NOMO-1 treated with dmso at 0.1 percent for 144 hours (cell line): ENCODE results near the gene SLC4A8.
"Not testable (repeated sequence)": the region's sequence is repeated elsewhere in the genome, so short reads cannot be mapped to it uniquely, and the experiment has no call there.

Source experiments
- DNase-seq: peaks from one replicate; lab custom pipeline; 2025; ENCODE audit not compliant: unreplicated experiment; lab: John Stamatoyannopoulos, UW

The SLC4A8 gene

GRCh38 chr12:51428256-51428655, 3.6 kb downstream of the SLC4A8 start:
- DNase-seq: no peak

DNA sequence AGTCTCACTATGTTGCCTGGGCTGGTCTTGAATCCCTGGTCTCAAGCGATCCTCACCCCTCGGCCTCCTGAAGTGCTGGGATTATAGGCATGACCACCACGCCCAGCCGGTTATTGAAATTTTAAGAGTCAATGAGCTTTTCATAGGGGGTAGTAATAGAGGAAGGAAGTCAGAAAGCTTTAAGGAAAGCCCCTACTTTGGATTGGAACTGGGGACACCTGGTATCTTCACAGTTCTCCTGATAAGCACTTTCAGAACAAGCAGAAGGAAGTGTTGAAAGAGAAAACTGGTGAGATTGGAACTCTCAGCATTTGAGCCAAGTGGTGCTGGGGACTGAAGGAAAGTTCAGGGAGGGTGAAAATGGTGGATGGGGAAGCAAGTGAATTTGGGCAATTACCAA, 5.1 kb downstream of the SLC4A8 start:
- no peak for DNase-seq

- no peak for DNase-seq
Observed at GRCh38 chr12:51430196-51430895, 5.7 kb downstream of the SLC4A8 start.

GRCh38 chr12:51432921-51433320, 8.3 kb downstream of the SLC4A8 start:
- DNase-seq: no peak

GRCh38 chr12:51434305-51434704, 9.7 kb downstream of the SLC4A8 start:
- no peak for DNase-seq

DNA sequence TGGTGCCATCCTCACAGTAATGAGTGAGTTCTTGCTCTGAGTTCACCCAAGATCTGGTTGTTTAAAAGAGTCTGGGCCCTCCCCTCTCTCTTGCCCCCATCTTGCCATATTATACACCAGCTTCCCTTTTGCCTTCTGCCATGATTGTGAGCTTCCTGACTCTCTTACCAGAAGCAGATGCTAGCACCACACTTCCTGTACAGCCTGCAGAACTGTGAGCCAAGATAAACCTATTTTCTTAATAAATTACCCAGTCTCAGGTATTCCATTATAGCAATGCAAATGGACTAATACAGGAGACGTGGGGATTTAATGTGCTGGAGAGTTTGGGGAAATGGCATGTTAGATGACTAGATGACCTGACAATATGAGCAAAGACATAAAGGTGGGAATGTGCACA, 12.8 kb downstream of the SLC4A8 start:
- DNase-seq: no peak

- no peak for DNase-seq
Observed at GRCh38 chr12:51439330-51439729, 14.7 kb downstream of the SLC4A8 start.

DNA sequence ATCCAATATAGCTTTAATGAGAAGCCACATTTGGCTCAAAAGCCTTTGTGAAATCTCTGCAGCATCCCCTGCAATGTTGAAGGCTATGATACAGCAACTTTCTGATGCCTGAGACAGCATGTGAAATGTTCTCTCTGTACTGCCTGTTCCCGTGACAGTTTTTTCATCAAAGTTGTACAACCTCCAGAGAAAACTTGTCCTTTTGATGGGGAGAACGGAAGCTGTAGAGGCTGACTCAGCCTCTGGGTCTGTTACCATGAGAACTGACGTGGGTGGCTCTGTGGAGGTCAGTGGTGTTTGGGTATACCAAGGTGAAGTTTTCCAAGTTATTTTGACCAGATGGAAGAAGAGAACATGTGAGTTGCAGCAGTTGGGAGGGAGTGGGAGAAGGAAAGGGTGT, 17.0 kb downstream of the SLC4A8 start:
- no peak for DNase-seq

GRCh38 chr12:51442324-51442723, 17.7 kb downstream of the SLC4A8 start:
- no peak for DNase-seq

- no peak for DNase-seq
Observed at GRCh38 chr12:51443573-51443972, 18.9 kb downstream of the SLC4A8 start.

- no peak for DNase-seq
Observed at GRCh38 chr12:51448618-51449256, 24.1 kb downstream of the SLC4A8 start.

- DNase-seq: no peak
Observed at GRCh38 chr12:51449580-51450246, 25.1 kb downstream of the SLC4A8 start.

GRCh38 chr12:51450333-51450732, 25.7 kb downstream of the SLC4A8 start:
- DNase-seq: no peak

DNA sequence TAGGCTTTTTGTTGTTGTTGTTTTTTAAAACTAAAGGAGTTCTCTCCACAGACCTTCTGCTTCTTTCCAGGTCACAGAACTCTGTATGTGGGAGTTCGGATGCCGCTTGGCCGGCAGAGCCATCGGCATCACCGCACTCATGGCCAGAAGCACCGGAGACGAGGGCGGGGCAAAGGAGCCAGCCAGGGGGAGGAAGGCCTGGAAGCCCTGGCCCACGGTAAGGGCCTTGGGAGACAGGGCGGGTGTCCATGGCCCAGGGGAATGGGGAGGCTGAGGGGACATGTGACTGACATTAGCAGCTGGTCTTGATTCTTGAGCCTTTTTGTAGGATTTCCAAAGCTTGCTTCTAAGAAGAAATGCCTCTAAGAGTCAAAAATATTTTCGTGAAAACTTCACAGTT, 26.2 kb downstream of the SLC4A8 start:
- no peak for DNase-seq

GRCh38 chr12:51454016-51454415, 29.4 kb downstream of the SLC4A8 start:
- not testable (repeated sequence) for DNase-seq

DNA sequence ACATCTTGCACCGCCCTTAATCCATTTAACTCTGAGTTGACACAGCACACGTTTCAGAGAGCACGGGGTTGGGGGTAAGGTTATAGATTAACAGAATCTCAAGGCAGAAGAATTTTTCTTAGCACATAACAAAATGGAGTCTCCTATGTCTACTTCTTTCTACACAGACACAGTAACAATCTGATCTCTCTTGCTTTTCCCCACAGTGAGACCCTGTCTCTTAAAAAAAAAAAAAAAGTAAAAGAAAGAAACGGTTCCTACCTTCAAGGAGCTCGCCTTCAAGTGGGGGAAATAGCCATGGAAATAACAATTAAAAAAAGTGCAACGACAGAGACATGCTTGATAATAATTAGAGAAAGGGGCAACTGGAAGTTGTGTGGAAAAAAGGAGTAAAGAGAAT, 30.4 kb downstream of the SLC4A8 start:
- not testable (repeated sequence) for DNase-seq

- DNase-seq: no peak
Observed at GRCh38 chr12:51458635-51459034, 34.0 kb downstream of the SLC4A8 start.

- DNase-seq: no peak
Observed at GRCh38 chr12:51460519-51460918, 35.9 kb downstream of the SLC4A8 start.

DNA sequence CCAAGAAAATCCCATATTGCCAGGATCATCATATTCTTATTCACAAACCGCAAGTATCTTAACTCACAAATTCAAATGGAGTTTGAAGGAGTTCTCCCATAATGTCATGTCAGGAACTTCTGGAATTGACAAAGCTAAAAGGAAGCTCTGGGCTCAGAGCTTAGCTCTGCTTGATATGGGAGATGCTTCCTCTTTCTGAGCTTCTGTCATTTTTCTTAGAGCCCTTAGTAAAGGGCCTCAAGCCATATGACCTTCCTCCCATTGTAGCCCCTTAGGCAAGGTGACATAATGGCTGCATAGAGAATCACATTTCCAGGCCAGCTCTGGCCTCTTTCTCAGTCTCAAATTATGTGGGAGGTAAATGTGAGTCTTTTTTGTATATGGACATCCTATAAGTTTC, 40.9 kb downstream of the SLC4A8 start:
- DNase-seq: no peak

DNA sequence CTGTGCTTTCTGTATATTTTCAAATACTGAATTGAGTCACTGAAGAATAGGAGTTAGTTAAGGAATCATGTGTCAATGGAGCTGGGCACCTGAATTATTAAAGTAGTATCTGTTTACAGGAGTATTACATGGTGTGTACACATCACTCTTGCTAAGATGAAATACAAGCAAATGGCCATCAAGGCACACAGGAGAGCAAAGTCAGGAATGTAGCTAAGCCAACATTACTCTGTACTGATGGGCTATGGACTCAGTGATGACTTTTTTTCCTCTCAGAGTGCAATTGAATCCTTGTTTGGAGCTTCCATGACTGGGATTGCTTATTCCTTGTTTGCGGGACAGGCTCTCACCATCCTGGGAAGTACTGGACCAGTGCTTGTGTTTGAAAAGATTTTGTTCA, 45.5 kb downstream of the SLC4A8 start:
- DNase-seq: no peak

DNA sequence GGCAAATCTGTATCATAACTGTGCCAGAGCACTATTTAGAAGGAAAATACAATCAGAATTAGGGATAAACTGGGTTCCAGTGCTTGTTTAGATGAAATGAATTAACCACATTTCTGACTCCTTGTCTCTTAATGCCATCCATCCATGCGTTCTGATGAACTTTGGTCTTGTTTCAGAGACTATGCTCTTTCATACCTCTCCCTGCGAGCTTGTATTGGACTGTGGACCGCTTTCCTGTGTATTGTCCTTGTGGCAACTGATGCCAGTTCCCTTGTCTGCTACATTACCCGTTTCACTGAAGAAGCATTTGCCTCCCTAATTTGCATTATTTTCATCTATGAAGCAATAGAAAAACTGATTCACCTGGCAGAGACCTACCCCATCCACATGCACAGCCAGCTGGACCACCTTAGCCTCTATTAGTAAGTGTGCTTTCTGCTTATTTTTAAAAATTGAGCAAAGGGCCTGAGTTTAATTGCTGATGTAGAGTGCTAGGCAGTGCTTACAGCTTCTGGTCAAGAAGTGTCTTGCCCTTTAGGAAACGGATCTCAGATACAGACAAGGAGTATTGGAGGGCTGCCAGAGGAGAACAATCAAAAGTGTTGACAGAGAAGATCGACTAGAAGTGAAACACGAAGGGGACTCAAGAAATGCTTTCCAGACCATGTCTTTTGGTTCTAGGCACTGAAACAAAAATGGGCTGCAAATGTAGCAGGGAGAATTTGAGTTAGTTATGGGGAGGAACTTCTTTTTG, 46.7 kb downstream of the SLC4A8 start:
- DNase-seq: no peak

DNA sequence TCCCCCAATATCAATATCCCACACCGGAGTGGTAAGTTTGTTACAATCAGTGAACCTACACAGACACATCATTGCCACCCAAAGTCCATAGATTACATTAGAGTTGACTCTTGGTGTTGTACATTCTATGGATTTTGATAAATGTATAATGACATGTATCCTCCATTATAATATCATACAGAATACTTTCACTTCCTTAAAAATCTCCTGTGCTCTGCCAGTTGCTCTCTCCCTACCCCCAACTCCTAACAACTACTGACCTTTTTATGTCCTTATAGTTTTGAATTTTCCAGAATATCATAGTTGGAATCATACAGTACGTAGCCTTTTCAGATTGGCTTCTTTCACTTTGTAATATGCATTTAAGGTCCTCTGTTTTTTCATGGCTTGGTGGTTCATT, 48.4 kb downstream of the SLC4A8 start:
- peak; percentile 8 for DNase-seq
